ENCODE data around the gene HCAR1. TPM values are rescaled to one million over a fixed set of nuclear protein-coding genes. Genes with fewer than 3 reads are reported as not detected.
"Not testable (repeated sequence)": the region's sequence is repeated elsewhere in the genome, so short reads cannot be mapped to it uniquely, and the experiment has no call there.

The HCAR1 gene, protein sequence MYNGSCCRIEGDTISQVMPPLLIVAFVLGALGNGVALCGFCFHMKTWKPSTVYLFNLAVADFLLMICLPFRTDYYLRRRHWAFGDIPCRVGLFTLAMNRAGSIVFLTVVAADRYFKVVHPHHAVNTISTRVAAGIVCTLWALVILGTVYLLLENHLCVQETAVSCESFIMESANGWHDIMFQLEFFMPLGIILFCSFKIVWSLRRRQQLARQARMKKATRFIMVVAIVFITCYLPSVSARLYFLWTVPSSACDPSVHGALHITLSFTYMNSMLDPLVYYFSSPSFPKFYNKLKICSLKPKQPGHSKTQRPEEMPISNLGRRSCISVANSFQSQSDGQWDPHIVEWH
- total RNA-seq: under 1 TPM; 0.91 to 0.99 TPM

DNA sequence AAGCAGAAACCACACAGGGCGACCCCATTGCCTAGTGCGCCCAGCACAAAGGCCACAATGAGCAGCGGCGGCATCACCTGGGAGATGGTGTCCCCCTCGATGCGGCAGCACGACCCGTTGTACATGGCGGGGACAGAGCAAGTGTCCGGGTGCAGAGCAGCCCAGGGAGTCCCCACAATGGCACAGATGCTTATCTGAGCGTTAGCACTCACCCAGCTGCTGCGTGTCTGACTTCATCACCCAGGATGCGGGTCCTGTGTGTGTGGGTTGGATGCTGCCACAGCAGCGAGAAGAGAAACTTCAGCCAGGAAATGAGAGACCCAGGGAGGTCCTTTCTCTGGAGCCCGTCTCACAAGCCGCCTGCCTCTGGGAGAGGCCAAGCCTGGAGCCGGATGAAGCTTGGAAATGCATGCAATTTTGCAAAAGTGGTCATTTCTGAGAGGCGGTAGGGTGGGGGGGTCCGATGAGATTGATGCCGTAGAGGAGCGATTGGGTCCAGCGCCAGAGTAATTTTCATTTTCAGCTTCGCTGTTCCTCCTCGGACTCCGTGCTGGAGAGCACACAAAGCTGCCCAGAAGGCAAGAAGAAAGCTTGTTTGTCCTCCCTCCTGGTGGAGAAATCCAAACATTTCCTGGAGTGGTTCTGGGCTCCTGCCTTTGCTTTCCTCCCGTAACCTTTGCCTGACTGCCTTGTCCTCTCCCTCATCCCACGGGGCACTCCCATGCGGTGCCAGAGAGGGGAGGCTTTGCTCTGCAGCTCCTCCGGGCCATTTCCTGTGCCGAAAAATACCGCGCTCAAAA lies at the start of gene HCAR1:
Gene HCAR1, minus strand, starts transcription at position 630 of the 800 bp plus-strand sequence. Its CDS starts 505 bp downstream, at position 125.
- intact Hi-C loops (cut with micrococcal nuclease): loop anchor here (5.0 kb wide), 2 partner anchors 308 to 982 kb away; partner anchors contain the start of genes ATP6V0A2 and CLIP1
- Mint-ChIP-seq H3K4me1 (ENCODE audit: low read depth) (peaks cover 82% of the 10 kb centered on the region), H3K9me3 (peaks cover 3% of the 10 kb centered on the region), H3K27ac (peak within 1 kb of the TSS; percentile 89), H3K36me3 (ENCODE audit: low read depth) (no peaks in the 10 kb centered on the region), H3K27me3 (ENCODE audit: low read depth) (no peaks in the 10 kb centered on the region), H3K4me3 (peak within 1 kb of the TSS; percentile 58)
- CTCF ChIA-PET: interaction anchor here (0.6 kb wide), 1 partner anchor 57 kb away, joined by 3 read pairs; no protein-coding TSS in a partner anchor
- peak; percentile 86 for DNase-seq

DNA sequence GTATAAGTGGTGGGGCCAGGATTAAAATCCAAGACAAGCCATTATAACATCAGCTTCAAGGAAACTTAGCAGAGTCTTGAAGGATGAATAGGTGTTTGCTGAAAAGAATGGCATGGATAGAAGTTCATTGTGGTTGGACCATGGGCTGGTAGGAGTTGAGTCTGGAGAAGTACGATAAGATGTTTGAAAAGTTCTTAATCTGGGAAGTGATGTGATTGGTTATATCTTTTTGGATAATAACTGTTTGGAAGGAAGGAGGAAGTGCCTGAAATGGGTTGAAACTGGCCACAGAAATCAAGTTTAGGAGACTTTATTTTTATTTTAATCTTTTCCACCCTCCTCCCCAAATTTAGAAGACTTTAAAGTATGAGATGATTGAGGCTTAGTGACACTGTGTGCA lies 26.9 kb upstream of the HCAR1 start:
- intact Hi-C loops (cut with micrococcal nuclease): loop anchor here (10.0 kb wide), 1 partner anchor 533 kb away; the partner anchor contains the start of gene DIABLO
- no peak for DNase-seq
- Mint-ChIP-seq H3K36me3 (ENCODE audit: low read depth) (peaks cover 49% of the 10 kb centered on the region), H3K4me3 (no peak overlapping the region), H3K27ac (no peak overlapping the region), H3K27me3 (ENCODE audit: low read depth) (no peaks in the 10 kb centered on the region), H3K9me3 (no peaks in the 10 kb centered on the region), H3K4me1 (ENCODE audit: low read depth) (peaks cover 48% of the 10 kb centered on the region)
- CTCF ChIA-PET: interaction anchor here (1.0 to 1.4 kb wide), 2 partner anchors 120 to 157 kb away, joined by 3 read pairs; no protein-coding TSS in a partner anchor

DNA sequence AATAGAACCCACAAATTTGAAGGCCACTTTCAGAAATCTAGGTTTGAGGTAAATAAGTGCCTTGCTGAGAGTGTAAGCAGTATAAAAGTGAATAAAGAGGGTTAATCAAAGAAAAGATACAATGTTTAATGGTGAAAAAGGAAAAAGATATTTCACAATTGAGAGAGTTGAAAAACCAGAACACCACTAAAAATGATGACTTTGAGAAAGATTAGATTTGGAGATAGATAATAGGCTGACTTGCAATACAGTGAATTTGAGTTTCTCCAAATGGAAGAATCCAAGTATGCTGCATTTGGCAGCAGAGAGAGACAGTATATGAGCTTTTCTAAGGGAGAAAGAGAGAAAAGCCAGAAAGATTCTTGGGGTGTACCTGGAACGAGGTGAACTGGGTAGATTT lies 24.1 kb upstream of the HCAR1 start:
- CTCF ChIA-PET: no interaction called here
- no peaks in the 10 kb centered on the region for H3K9me3 Mint-ChIP-seq
- peaks cover 57% of the 10 kb centered on the region for H3K4me1 Mint-ChIP-seq (ENCODE audit: low read depth)
- H3K27ac Mint-ChIP-seq: peak overlapping the region; percentile 16
- no peak for DNase-seq
- H3K27me3 Mint-ChIP-seq (ENCODE audit: low read depth): no peaks in the 10 kb centered on the region
- H3K4me3 Mint-ChIP-seq: no peak overlapping the region
- intact Hi-C loops (cut with micrococcal nuclease): loop anchor here (10.0 kb wide), 1 partner anchor 530 kb away; the partner anchor contains the start of gene DIABLO
- peaks cover 40% of the 10 kb centered on the region for H3K36me3 Mint-ChIP-seq (ENCODE audit: low read depth)

DNA sequence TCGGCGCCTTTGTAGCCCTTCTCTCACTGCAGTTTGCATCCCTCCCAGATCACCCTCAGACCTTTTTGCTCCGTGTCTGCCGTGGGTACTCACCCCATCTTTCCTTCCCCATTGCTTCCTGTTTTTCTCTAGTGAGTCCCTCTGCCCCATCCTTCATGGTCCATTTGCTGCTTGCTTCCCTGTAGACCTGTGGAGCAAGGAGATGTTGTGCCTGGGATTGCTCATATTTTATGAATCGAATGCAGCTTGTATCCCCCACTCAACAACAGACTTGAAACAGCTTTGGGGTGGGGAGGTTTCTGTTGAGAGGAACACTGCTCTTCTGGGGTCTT lies 22.6 kb upstream of the HCAR1 start:
- Mint-ChIP-seq H3K27ac (peak overlapping the region; percentile 90), H3K27me3 (ENCODE audit: low read depth) (no peaks in the 10 kb centered on the region), H3K9me3 (no peaks in the 10 kb centered on the region), H3K4me1 (ENCODE audit: low read depth) (peaks cover 53% of the 10 kb centered on the region), H3K36me3 (ENCODE audit: low read depth) (peaks cover 33% of the 10 kb centered on the region), H3K4me3 (peak overlapping the region; percentile 98)
- DNase-seq: no peak
- intact Hi-C loops (cut with micrococcal nuclease): loop anchor here (2.0 to 10.0 kb wide), 4 partner anchors 22 to 528 kb away; partner anchors contain the start of genes CCDC62 and DIABLO
- CTCF ChIA-PET: interaction anchor here (0.6 to 2.5 kb wide), 7 partner anchors 9 to 480 kb away, joined by 3 to 24 read pairs (median 3); no protein-coding TSS in a partner anchor

DNA sequence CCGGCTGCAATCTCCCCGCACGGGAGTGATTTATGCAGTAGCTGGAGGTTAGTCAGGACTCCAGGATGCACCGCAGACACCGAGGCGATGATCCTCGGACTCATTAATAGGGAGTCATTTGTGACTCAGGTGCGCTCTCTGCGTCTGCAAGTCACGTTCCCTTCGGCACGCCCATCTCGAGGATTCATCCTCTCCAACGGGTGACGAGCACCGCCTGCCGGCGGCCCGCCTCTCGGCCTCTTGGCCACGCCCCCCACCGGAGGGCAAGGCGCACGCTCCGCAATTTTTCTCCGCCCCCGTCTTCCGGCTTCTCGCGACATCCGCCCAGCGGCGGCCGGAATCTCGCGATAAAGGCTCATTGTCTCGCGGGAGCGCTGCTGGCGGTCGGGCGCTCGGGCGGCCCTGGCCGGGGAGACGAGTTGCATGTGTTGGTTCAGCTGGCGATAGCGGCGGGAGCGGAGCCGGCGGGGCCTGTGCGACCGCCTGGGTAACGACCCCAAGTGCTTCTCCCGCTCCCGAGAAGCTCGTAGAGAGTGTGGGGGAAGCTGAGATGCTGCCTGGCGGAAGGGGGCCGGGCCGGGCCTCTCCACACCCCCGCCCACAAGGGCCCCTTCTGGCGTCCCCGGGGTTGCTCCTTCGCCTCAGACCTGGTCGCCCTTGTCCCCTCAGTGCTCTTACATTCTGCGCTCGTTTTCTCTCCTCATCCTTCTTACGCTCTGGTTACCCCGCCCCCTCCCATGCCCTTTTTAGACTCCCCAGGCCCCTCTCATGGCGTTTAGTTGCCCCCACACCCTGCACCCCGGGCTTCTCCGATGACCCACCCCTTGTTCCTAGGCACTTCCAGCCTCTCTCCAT lies 22.0 kb upstream of the HCAR1 start, which contains the start of gene DENR:
Gene DENR, plus strand, starts transcription at position 361 of the 855 bp plus-strand sequence. CDS start 878 bp downstream, outside the sequence.
- Mint-ChIP-seq H3K36me3 (ENCODE audit: low read depth) (peaks cover 30% of the 10 kb centered on the region), H3K9me3 (no peaks in the 10 kb centered on the region), H3K4me1 (ENCODE audit: low read depth) (peaks cover 51% of the 10 kb centered on the region), H3K27ac (peak within 1 kb of the TSS; percentile 90), H3K4me3 (peak within 1 kb of the TSS; percentile 98), H3K27me3 (ENCODE audit: low read depth) (no peaks in the 10 kb centered on the region)
- intact Hi-C loops (cut with micrococcal nuclease): loop anchor here (1.0 to 10.0 kb wide), 12 partner anchors 19 to 528 kb away; partner anchors contain the start of genes CCDC62, CLIP1, DIABLO and KNTC1
- CTCF ChIA-PET: interaction anchor here (0.6 to 2.5 kb wide), 8 partner anchors 8 to 479 kb away, joined by 3 to 24 read pairs (median 3); no protein-coding TSS in a partner anchor
- DNase-seq: peak; percentile 100

DNA sequence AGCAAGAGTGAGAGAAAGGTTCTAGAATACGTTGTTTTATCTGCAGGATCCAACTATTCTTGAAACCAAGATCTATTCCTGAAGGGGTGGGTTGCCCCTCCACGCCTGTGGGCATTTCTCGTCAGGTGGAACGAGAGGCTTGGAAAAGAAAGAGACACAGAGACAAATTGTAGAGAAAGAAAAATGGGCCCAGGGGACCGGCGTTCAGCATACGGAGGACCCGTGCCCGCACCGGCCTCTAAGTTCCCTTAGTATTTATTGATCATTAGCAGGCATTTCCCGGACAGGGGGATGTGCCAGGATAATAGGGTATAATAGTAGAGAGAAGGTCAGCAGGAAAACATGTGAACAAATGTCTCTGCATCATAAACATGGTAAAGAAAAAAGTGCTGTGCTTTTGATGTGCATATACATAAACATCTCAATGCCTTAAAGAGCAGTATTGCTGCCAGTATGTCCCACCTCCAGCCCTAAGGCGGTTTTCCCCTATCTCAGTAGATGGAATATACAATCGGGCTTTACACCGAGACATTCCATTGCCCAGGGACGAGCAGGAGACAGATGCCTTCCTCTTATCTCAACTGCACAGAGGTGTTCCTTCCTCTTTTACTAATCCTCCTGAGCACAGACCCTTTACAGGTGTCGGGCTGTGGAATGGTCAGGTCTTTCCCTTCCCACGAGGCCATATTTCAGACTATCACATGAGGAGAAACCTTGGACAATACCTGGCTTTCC lies 20.3 kb upstream of the HCAR1 start:
- Mint-ChIP-seq H3K36me3 (ENCODE audit: low read depth) (peaks cover 20% of the 10 kb centered on the region), H3K4me3 (peak overlapping the region; percentile 98), H3K27ac (peak overlapping the region; percentile 57), H3K4me1 (ENCODE audit: low read depth) (peaks cover 44% of the 10 kb centered on the region)
- H3K27me3 Mint-ChIP-seq (ENCODE audit: low read depth); DNase-seq; H3K9me3 Mint-ChIP-seq: not testable (repeated sequence)
- CTCF ChIA-PET: interaction anchor here (0.6 kb wide), 1 partner anchor 69 kb away, joined by 3 read pairs; no protein-coding TSS in a partner anchor
- intact Hi-C loops (cut with micrococcal nuclease): loop anchor here (10.0 kb wide), 1 partner anchor 526 kb away; the partner anchor contains the start of gene DIABLO

DNA sequence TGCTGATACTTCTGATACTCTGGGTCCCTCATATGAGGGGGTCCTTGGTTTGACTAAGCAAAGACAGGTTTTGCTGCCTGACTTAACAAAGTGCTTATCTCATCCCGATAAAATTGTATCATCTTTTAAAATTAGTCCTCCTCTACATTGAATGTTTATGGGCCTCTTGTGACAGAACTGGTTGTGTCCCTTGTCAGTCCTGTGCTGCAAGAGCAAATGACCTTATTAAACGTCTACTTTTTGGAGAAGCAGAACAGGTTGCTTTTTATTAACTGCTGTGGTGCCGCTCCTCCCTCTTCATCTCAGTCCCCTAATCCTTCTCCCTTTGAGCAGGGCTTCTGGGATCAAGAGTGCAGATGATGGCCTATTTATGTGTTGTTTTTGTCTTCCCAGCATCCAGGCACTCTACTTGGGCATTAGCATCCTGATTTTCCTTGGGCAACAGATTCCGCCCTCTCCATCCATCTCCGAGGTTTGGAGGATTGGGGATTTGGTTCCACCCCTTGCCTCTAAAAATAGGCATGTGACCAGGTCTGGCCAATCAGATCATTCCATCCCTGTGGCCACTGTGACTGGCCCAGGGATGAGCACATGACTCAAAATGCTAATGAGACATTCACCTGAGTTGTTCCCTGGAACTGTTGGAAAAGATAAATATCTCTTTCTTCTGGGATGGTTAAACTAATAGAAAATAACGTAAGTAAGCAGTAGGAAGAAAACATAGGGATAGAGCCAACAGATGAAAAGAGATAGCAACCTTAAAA lies 19.1 kb upstream of the HCAR1 start:
- Mint-ChIP-seq H3K9me3 (no peaks in the 10 kb centered on the region), H3K27me3 (ENCODE audit: low read depth) (no peaks in the 10 kb centered on the region), H3K4me1 (ENCODE audit: low read depth) (peaks cover 35% of the 10 kb centered on the region), H3K36me3 (ENCODE audit: low read depth) (peaks cover 11% of the 10 kb centered on the region), H3K4me3 (no peak overlapping the region), H3K27ac (no peak overlapping the region)
- CTCF ChIA-PET: interaction anchor here (0.6 kb wide), 1 partner anchor 67 kb away, joined by 3 read pairs; no protein-coding TSS in a partner anchor
- DNase-seq: no peak
- intact Hi-C loops (cut with micrococcal nuclease): loop anchor here (10.0 kb wide), 1 partner anchor 525 kb away; the partner anchor contains the start of gene DIABLO

DNA sequence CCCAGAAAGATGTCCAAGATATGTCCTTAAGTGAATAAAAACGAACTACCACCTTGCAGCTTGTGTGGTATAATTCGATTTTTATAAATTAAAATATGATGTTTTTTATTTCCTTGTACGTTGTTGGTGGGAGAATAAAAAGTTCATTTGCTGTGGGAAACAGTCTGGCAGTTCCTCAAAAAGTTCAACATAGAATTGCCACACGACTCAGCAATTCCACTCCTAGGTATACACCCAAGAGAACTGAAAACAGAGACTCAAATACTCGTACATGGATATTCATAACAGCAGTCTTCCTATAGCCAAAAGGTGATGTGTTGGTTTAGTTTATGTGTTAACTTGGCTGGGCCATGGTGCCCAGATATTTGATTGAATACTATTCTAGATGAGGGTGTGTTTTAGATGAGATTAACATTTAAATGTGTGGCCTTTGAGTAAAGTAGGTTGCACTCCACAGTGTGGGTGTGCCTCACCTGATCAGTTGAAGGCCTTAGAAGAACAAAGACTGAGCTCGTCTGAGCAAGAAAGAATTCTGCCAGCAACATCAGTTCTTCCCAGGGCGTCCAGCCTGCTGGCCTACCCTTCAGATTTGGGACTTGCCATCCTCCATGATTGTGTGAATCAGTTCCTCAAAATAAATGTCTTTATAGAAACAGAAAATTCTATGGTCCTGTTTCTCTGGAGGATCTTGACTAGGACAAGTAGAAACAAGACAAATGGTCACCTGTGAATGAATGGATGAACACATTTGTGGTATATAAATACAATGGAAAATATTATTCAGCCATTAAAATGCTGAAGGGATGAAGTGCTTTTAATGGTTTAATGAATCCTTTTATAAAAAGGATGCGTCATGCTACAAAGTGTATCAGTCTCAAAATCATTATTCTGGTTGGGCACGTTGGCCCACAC lies 16.8 kb upstream of the HCAR1 start:
- H3K27ac Mint-ChIP-seq: no peak overlapping the region
- H3K36me3 Mint-ChIP-seq (ENCODE audit: low read depth): no peaks in the 10 kb centered on the region
- peaks cover 20% of the 10 kb centered on the region for H3K4me1 Mint-ChIP-seq (ENCODE audit: low read depth)
- CTCF ChIA-PET: interaction anchor here (0.7 kb wide), 1 partner anchor 133 kb away, joined by 3 read pairs; no protein-coding TSS in a partner anchor
- H3K4me3 Mint-ChIP-seq: no peak overlapping the region
- intact Hi-C loops (cut with micrococcal nuclease): no loop called here
- H3K9me3 Mint-ChIP-seq: no peaks in the 10 kb centered on the region
- DNase-seq: no peak
- H3K27me3 Mint-ChIP-seq (ENCODE audit: low read depth): no peaks in the 10 kb centered on the region

DNA sequence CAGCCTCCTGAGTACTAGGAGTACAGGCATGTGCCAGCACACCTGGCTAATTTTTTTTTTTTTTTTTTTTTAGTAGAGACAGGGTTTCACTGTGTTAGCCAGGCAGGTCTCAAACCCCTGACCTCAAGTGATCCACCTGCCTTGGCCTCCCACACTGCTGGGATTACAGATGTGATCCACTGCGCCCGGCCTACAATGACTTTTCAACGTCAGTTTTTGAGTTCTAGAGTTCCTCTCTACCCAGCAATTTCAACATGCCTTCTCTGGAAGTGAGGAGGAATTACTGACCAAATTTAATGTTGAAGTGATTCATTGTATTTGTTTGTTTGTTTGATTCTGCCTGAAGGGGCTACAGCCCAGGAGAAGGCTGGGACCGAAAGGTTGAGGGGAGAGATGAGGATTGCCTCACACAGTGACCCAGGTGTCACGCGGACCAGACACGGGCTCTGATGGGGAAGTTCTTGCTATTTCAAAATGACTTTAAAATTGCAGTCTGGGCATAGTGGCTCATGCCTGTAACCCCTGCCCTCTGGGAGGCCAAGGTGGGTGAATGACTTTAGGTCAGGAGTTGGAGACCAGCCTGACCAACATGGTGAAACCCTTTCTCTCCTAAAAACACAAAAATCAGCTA lies 13.4 kb upstream of the HCAR1 start:
- no peak overlapping the region for H3K4me3 Mint-ChIP-seq
- no peaks in the 10 kb centered on the region for H3K36me3 Mint-ChIP-seq (ENCODE audit: low read depth)
- H3K9me3 Mint-ChIP-seq: no peaks in the 10 kb centered on the region
- DNase-seq: no peak
- H3K4me1 Mint-ChIP-seq (ENCODE audit: low read depth): peaks cover 6% of the 10 kb centered on the region
- no peaks in the 10 kb centered on the region for H3K27me3 Mint-ChIP-seq (ENCODE audit: low read depth)
- intact Hi-C loops (cut with micrococcal nuclease): no loop called here
- H3K27ac Mint-ChIP-seq: no peak overlapping the region
- CTCF ChIA-PET: interaction anchor here (0.8 kb wide), 1 partner anchor 9 kb away, joined by 4 read pairs; the partner anchor contains the start of gene DENR

All from activated naive CD4-positive, alpha-beta T cell treated with anti-CD3 and anti-CD28 coated beads for 36 hours (primary cell).